IPS-20b (cell line): ENCODE data around the gene PTH1R.
A peak's percentile ranks its signal among the peaks of the same experiment; 100 is the strongest.

Source experiments
- H3K27ac ChIP-seq: one replicate; pipeline ENCODE4 v1.5.1; 2013; ENCODE audit warnings: low read length
- H3K27me3 ChIP-seq: 2 replicates; pipeline ENCODE4 v1.6.1; 2013; ENCODE audit warnings: mild to moderate bottlenecking, low read length, inconsistent platforms; ENCODE audit not compliant: insufficient read depth
- H3K36me3 ChIP-seq: 2 replicates; pipeline ENCODE4 v1.6.1; 2013; ENCODE audit warnings: low read depth, mild to moderate bottlenecking, inconsistent platforms, low read length, moderate library complexity; ENCODE audit not compliant: insufficient read depth
- H3K4me1 ChIP-seq: 2 replicates; pipeline ENCODE4 v1.6.1; 2013; ENCODE audit warnings: mild to moderate bottlenecking, control low read depth, inconsistent platforms, low read length, moderate library complexity; ENCODE audit not compliant: insufficient read depth
- H3K4me3 ChIP-seq: 2 replicates; pipeline ENCODE4 v1.5.1; 2013; ENCODE audit warnings: mild to moderate bottlenecking, low read length, inconsistent platforms
- H3K9ac ChIP-seq: 2 replicates; pipeline ENCODE4 v1.6.1; 2013; ENCODE audit warnings: low read depth, mild to moderate bottlenecking, inconsistent platforms, low read length, moderate library complexity
- H3K9me3 ChIP-seq: 2 replicates; pipeline ENCODE4 v1.6.1; 2013; ENCODE audit warnings: mild to moderate bottlenecking, low read depth, low read length, inconsistent platforms; ENCODE audit not compliant: insufficient read depth

PTH1R gene

DNA sequence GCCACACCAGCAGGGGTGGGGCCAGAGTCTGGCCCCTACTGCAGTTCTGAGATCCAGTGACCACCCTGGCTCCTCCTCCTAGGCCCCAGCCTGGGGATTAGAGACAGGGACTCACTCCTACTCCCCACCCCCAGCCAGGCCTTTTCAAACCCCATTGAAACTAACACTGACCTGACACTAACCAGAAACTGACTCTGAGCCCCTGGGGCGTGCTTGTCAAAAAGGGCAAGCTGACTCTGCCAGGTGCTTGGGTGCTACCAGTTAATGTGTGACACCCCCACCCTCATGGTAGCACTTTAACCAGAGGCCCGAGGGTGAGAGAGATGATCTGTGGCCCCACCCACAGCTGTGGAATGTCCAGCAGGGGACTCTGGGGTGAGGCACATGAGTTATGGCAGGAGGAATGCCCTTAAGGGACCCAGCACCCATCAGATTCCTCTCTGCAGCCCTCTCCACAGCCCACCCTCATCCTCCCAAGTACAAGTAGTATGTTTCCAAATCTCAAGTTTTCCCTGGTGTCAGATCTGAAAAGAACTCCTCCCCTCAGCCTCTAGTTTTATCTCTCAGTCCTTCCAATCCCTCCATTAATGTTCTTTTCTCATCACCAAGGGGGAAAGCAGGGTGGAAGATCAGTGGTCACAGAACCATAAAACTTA, 1.4 kb downstream of the PTH1R start:
- H3K27ac ChIP-seq, result no peak overlapping the region
- no peak overlapping the region for H3K4me3 ChIP-seq
- peaks cover 94% of the 10 kb centered on the region for H3K27me3 ChIP-seq

DNA sequence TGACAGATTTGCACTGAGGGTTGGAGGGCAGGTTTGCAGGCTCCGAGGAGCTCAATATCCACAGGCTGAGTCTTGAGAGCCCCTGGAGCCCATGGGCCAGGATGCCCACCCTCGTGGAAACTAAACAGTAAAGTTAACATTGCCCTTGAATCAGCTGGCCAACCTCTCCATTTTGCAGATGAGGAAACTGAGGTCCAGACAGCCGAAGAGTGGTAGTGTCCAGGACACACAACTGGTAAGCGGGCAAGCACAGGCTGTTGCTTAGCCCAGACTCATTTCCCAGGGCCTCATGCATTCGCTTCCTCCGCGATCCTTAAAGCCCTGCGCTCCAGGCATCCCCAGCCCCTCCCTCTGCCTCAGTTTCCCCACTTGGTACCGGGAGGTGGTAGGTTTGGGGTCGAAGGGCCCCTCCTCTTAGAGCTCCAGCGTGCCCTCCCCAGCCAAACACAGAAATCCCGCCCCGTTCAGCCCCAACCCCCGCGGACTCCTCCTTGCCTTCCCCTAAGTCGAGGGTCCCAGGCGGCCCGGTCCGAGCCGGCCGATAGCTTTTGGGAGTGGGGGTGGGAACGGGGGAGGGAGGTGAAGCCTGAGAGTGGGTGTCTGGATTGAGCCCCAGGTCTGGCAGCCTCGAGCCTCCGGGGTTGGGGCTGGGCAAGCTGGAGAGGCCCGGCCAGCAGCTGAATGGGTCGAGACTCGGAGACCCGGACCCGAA, 3.5 kb downstream of the PTH1R start:
- no peaks in the 10 kb centered on the region for H3K9me3 ChIP-seq
- H3K36me3 ChIP-seq, result no peaks in the 10 kb centered on the region
- no peak overlapping the region for H3K27ac ChIP-seq
- H3K27me3 ChIP-seq, result peaks cover 95% of the 10 kb centered on the region
- no peak overlapping the region for H3K9ac ChIP-seq
- H3K4me3 ChIP-seq, result peak overlapping the region; percentile 59; the same call in 1 of the 2 replicates
- H3K4me1 ChIP-seq, result no peaks in the 10 kb centered on the region

More for the DNA sequence above, 1.4 kb downstream of the PTH1R start:
- no peak overlapping the region for H3K9ac ChIP-seq
- H3K36me3 ChIP-seq, result no peaks in the 10 kb centered on the region
- no peaks in the 10 kb centered on the region for H3K9me3 ChIP-seq
- H3K4me1 ChIP-seq, result no peaks in the 10 kb centered on the region

DNA sequence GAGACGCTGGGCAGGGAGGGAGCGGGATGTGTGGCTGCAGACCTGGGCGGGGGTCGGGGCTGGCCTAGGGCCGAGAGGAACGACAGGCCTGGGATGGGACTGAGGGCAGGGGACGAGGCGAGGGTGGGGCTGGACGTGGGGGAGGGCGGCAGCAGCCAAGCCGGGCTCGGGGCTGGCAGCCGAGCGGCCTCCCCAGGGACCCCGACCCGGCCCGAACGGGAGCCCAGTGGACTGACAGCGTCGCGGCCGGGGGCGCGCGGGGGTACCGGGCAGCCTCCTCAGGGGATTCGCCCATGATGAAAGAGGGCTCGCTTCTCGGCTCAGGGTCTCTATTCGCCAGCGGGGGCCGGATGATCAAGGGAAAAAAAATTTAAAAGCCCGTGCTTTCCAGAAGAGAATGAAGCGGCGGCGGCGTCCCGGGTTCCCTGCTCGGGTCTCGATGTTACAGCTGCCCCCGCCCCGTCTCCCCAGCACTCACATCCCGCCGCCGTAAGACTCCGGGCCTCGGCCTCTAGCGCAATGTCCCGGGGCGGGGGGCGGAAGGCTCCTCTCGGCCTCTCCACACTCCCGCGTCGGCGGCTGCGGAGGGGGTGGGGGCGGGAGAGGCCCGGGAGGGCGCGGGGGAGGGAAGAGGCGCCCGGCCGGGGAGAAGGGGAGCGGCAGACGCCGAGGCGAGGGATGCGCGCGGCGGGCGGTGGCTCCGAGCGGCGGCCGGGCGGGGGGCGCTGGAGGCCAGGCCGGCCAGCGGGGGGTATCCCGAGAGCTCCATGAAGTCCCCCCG, 4.3 kb downstream of the PTH1R start:
- no peaks in the 10 kb centered on the region for H3K4me1 ChIP-seq
- no peaks in the 10 kb centered on the region for H3K36me3 ChIP-seq
- H3K27me3 ChIP-seq, result peaks cover 95% of the 10 kb centered on the region
- peak overlapping the region; percentile 69; the same call in 1 of the 2 replicates for H3K4me3 ChIP-seq
- no peak overlapping the region for H3K9ac ChIP-seq
- H3K27ac ChIP-seq, result no peak overlapping the region
- H3K9me3 ChIP-seq, result no peaks in the 10 kb centered on the region

DNA sequence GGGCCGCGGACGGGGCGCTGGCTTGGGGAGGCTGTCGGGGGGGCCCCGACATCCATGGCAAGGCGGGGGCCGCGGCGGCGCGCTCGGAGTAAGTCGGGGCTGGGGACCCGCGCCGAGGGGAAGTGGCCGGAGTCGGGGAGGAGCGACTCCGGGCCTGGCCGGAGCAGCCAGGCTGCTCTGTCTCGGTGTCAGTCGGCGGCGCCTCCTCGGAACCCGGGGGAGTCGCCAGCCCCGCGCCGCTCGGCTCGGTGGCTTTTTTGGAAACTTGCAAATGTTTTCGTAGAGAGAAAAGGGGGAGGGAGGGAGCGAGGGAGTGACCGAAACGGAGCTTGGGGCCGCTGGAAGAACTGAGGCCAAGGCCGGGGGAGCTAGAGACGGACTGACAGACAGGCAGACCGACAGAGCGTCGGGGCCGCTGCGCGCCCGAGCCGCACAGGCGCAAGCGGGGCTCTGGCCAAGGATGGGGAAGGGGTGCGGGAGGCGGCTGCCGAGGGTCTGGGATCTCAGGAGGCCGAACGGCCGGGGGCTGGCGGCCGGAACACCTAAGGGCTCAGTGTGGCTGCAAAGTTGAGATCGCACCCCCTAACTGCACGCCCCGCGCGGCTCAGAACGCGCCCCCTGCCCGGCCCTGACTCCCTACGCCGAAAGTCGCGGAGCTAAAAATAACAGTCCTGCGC, 5.0 kb downstream of the PTH1R start:
- Histone ChIP-seq H3K9me3 (no peaks in the 10 kb centered on the region), H3K9ac (no peak overlapping the region), H3K27ac (no peak overlapping the region), H3K27me3 (peaks cover 95% of the 10 kb centered on the region), H3K4me3 (peak overlapping the region; percentile 69), H3K36me3 (no peaks in the 10 kb centered on the region), H3K4me1 (peaks cover under 1% of the 10 kb centered on the region; the same call in 1 of the 2 replicates)

DNA sequence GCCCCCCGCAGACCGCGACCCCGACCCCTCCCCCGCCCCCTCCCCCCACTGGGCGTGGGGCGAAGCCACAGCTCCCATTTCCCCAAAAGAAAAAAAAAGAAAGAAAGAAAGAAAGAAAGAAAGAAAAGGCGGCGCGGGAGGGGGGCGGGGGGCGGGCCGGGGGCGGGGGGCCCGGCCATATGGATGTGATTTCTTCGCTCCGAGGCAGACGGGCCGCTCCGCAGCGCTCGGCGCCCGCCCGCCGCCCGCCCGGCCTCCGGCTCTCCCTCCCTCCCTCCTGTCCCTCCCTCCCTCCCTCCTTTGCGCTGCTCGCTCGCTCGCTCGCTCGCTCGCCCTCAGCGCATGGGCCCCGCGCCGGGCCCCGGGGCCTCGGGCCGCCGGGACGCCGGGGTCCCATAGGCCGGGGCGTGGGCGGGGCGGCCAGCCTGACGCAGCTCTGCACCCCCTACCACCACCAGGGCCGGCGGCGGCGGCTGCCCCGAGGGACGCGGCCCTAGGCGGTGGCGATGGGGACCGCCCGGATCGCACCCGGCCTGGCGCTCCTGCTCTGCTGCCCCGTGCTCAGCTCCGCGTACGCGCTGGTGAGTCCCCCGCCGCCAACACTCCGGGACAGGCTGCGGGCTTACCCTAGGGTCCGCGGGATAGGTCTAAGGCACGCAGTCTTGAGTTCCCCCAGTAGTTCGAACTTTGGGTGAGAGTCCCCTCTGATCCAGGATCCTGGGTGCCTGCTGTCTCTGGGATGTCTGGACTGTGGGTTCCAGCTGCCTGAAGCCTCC, 5.7 kb downstream of the PTH1R start:
- Histone ChIP-seq H3K36me3 (no peaks in the 10 kb centered on the region), H3K4me3 (peak overlapping the region; percentile 69), H3K27ac (no peak overlapping the region), H3K27me3 (peaks cover 92% of the 10 kb centered on the region), H3K4me1 (peaks cover 7% of the 10 kb centered on the region; the same call in 1 of the 2 replicates), H3K9ac (no peak overlapping the region), H3K9me3 (no peaks in the 10 kb centered on the region)

DNA sequence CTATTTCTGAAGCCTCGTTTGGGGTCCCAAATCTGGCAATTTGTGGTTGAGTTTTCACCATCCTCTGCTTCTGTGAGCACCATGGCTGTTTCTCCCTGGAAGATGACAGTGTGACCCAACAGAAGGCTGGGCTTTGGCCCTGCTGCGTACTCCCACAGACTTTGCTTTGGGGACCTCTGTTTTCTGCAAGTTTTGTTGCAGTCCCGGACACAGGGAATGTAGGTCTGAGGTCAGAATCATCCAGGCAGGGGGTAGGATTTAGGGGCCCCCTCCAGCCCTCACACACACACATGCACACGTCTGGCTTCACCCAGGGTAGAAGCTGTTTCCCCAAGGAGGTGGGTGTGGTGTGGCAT, 6.3 kb downstream of the PTH1R start:
- peak overlapping the region; percentile 61 for H3K4me3 ChIP-seq

DNA sequence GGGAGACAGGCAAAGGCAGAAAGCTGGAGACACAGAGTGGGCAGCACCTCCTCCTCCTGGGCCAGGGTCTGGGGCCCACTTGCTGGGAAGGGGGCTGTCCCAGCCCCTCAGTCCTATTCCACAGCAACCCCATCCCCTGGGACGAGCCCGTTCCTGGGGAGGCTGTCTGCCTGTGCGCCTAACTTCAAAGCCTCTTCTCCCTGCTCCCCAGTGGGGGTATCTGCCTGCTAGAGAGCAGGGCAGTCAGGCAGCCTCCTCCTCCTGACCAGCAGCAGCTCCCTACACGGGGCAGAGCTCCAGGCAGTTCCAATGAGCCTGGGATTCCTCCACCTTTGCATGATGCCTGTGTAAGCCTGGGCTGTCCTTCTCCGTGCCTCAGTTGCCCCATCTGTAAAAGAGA, 6.9 kb downstream of the PTH1R start:
- H3K9ac ChIP-seq, result no peak overlapping the region
- H3K27me3 ChIP-seq, result peaks cover 92% of the 10 kb centered on the region
- H3K9me3 ChIP-seq, result no peaks in the 10 kb centered on the region
- H3K4me1 ChIP-seq, result peaks cover 10% of the 10 kb centered on the region; the same call in 1 of the 2 replicates
- no peaks in the 10 kb centered on the region for H3K36me3 ChIP-seq
- peak overlapping the region; percentile 61; the same call in 1 of the 2 replicates for H3K4me3 ChIP-seq
- no peak overlapping the region for H3K27ac ChIP-seq

More for the DNA sequence above, 6.3 kb downstream of the PTH1R start:
- no peaks in the 10 kb centered on the region for H3K9me3 ChIP-seq
- no peak overlapping the region for H3K27ac ChIP-seq
- H3K9ac ChIP-seq, result no peak overlapping the region
- H3K4me1 ChIP-seq, result peaks cover 10% of the 10 kb centered on the region; the same call in 1 of the 2 replicates
- peaks cover 92% of the 10 kb centered on the region for H3K27me3 ChIP-seq
- no peaks in the 10 kb centered on the region for H3K36me3 ChIP-seq

DNA sequence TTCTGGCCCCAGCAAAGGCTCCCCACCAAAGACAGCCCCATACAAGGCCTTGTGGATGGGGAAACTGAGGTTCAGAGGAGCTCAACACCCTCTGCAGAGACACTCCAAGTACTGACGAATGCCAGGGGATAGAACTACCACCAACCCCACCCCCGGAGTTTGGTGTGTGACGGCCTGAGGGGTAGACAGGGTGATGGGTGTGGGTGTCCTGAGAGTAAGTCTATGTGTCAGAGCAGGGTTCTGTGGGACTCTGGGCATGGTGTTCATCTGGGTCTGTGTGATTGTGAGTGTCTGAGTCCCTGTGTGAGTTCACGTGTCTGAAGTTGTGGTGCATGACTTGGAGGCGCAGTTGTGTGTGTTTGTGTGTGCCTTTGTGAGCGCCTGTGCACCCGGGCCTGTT, 7.4 kb downstream of the PTH1R start:
- H3K27me3 ChIP-seq, result peaks cover 92% of the 10 kb centered on the region
- H3K9ac ChIP-seq, result no peak overlapping the region
- H3K4me1 ChIP-seq, result peaks cover 10% of the 10 kb centered on the region; the same call in 1 of the 2 replicates
- H3K27ac ChIP-seq, result no peak overlapping the region
- no peaks in the 10 kb centered on the region for H3K36me3 ChIP-seq
- H3K4me3 ChIP-seq, result no peak overlapping the region
- H3K9me3 ChIP-seq, result no peaks in the 10 kb centered on the region

DNA sequence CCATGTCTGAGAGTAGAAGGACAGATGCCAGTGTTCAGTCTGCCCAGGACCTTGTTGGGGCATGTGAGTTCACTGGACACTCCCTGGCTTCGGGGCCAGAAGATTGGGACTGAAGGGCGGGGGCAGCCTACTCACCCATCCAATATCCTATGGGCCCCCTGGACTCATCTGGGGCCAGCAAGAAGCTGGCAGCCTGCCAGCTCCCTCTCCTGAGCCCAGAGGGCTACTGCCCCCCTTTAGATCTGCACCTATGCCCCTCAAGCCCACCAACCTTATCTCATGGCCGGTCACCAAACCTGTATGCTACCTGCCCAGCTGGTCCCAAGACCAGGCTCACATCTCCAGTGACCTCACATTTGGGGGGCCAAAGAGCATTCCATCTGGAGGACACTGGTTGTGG, 8.1 kb downstream of the PTH1R start:
- H3K4me1 ChIP-seq, result peaks cover 10% of the 10 kb centered on the region; the same call in 1 of the 2 replicates
- no peak overlapping the region for H3K9ac ChIP-seq
- no peak overlapping the region for H3K4me3 ChIP-seq
- H3K36me3 ChIP-seq, result no peaks in the 10 kb centered on the region
- H3K9me3 ChIP-seq, result no peaks in the 10 kb centered on the region
- no peak overlapping the region for H3K27ac ChIP-seq
- H3K27me3 ChIP-seq, result peaks cover 92% of the 10 kb centered on the region

DNA sequence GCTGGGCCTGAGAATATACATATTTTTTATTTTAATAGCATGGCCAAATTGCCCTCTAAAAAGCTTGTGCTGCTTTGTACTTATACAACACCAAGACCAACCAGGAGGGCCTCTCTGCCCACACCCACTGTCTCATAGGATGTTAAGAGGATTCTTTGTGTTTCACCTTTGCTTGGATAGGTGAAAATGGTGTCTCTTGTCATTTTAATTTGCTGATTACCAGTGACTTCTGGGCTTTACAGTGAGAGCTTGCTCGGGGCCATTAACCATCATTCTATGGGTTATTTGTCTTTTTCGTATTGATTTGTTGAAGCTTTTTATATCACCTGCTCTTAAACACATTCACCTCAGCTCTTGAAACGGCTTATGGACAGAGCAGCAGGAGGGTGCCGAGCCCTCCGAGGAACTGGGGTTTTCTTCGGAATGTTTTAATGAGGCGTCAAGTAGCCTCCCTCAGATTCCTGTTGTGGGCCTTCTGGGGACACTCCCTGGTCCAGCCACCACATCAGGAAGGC, 10.5 kb downstream of the PTH1R start:
- Histone ChIP-seq H3K27ac (no peak overlapping the region), H3K4me1 (peaks cover 13% of the 10 kb centered on the region; the same call in 1 of the 2 replicates), H3K9me3 (no peaks in the 10 kb centered on the region), H3K9ac (no peak overlapping the region), H3K4me3 (no peak overlapping the region), H3K36me3 (no peaks in the 10 kb centered on the region), H3K27me3 (peaks cover 95% of the 10 kb centered on the region)
